A549 (cell line): ENCODE data around the gene QRFPR. TPM values are rescaled to one million over a fixed set of nuclear protein-coding genes. Genes with fewer than 3 reads are reported as not detected.
"Not testable (repeated sequence)": the region's sequence is repeated elsewhere in the genome, so short reads cannot be mapped to it uniquely, and the experiment has no call there.

Experiments
- ATAC-seq, 2 experiments: fragments of 200-7000 bp in 1 of 2; fragments of >200 bp in 1 of 2; cut with Nextera tagmentation in 1 of 2; cut with Tn5 transposase in 1 of 2; 3 replicates each; pipeline versions ENCODE4 v1.8.0 to v1.9.1; 2018 to 2020; ENCODE audit warnings: mild to moderate bottlenecking in 1 of 2, moderate library complexity in 1 of 2
- CTCF ChIA-PET: fragments of 300-600 bp; sonication (Branson Sonifier 250); formaldehyde crosslinking; extraction: SDS; loops from one replicate; lab custom pipeline; 2021; ENCODE audit warnings: antibody characterized with exemption, inconsistent platforms; lab: Yijun Ruan, JAX
- POLR2A ChIA-PET: fragments of 350-600 bp; formaldehyde crosslinking; extraction: SDS; loops from one replicate; lab custom pipeline; 2021; ENCODE audit warnings: antibody characterized with exemption, inconsistent platforms; lab: Yijun Ruan, JAX
- DNase-seq, 2 experiments: peaks; one replicate each; pipeline versions ENCODE4 v3.0.0 to v3.0.0-alpha.2; 2011 to 2016; ENCODE audit warnings: low read depth in 1 of 2, low spot score in 1 of 2
- FAIRE-seq: peaks from 2 replicates; lab custom pipeline; 2011; peaks lifted over from hg19 to GRCh38; lab: Jason Lieb, UNC
- H3K27ac ChIP-seq, 2 experiments: fragments of >200 bp; sonication (Bioruptor Twin); formaldehyde crosslinking; 3 replicates each; pipeline ENCODE4 v1.5.1; 2016 to 2017
- H3K4me1 ChIP-seq: fragments of >200 bp; sonication (Bioruptor Twin); formaldehyde crosslinking; 3 replicates; pipeline ENCODE4 v1.6.1; 2016
- H3K4me2 ChIP-seq: fragments of >200 bp; sonication (Bioruptor Twin); formaldehyde crosslinking; 3 replicates; pipeline ENCODE4 v1.6.1; 2016
- H3K4me3 ChIP-seq: fragments of >200 bp; sonication (Bioruptor Twin); formaldehyde crosslinking; 3 replicates; pipeline ENCODE4 v1.5.1; 2016
- H3K9me3 ChIP-seq: fragments of >200 bp; sonication (Bioruptor Twin); formaldehyde crosslinking; 3 replicates; pipeline ENCODE4 v1.6.1; 2016
- CHD2 ChIP-seq: fragments of 150-350 bp; IDR thresholded peaks from 2 replicates; pipeline ENCODE4 v1.6.1; 2014; ENCODE audit warnings: low read length; ENCODE audit not compliant: partially characterized antibody
- E2F6 ChIP-seq: IDR thresholded peaks from 2 replicates; pipeline ENCODE4 v1.6.1; 2012; ENCODE audit warnings: low read depth, borderline replicate concordance
- ESRRA ChIP-seq: fragments of 150-350 bp; IDR thresholded peaks from 2 replicates; pipeline ENCODE4 v1.6.1; 2014; ENCODE audit warnings: mild to moderate bottlenecking, low read length, borderline replicate concordance
- FOXS1 ChIP-seq: fragments of 250-450 bp; sonication (Bioruptor Pico); IDR thresholded peaks from 2 replicates; pipeline ENCODE4 v1.5.0; 2020; ENCODE audit warnings: mild to moderate bottlenecking, moderate library complexity
- HEYL ChIP-seq: fragments of 250-450 bp; sonication (Bioruptor Pico); IDR thresholded peaks from 2 replicates; pipeline ENCODE4 v1.8.0; 2021; ENCODE audit warnings: mild to moderate bottlenecking, moderate library complexity
- JUNB ChIP-seq: fragments of >200 bp; sonication (Bioruptor Twin); formaldehyde crosslinking; IDR thresholded peaks from 2 replicates; pipeline ENCODE4 v1.6.1; 2016
- KDM5A ChIP-seq: fragments of 200-600 bp; sonication (generic); IDR thresholded peaks from 2 replicates; pipeline ENCODE4 v1.6.1; 2016; ENCODE audit warnings: antibody characterized with exemption, mild to moderate bottlenecking
- MAX ChIP-seq: IDR thresholded peaks from 2 replicates; pipeline ENCODE4 v1.6.1; 2012
- MYC ChIP-seq: IDR thresholded peaks from 2 replicates; pipeline ENCODE4 v1.6.1; 2012; ENCODE audit warnings: mild to moderate bottlenecking, inconsistent platforms, low read length, improper control_type of control experiment, borderline replicate concordance
- PHF8 ChIP-seq: fragments of 200-600 bp; sonication (generic); IDR thresholded peaks from 2 replicates; pipeline ENCODE4 v1.6.1; 2016; ENCODE audit warnings: low read depth, mild to moderate bottlenecking, antibody characterized with exemption, moderate library complexity, borderline replicate concordance
- POLR2A ChIP-seq: IDR thresholded peaks from 2 replicates; pipeline ENCODE4 v1.6.1; 2012; ENCODE audit warnings: mild to moderate bottlenecking, low read length
- POLR2AphosphoS2 ChIP-seq: conservative IDR thresholded peaks from 2 replicates; pipeline ENCODE4 v1.6.1; 2012; ENCODE audit warnings: low read length, improper control_type of control experiment, inconsistent platforms
- RAD21 ChIP-seq, 2 experiments: fragments of >200 bp in 1 of 2; sonication (Bioruptor Twin) in 1 of 2; formaldehyde crosslinking in 1 of 2; IDR thresholded peaks in 1 of 2; conservative IDR thresholded peaks in 1 of 2; 2 replicates in 1 of 2; 3 replicates in 1 of 2; pipeline ENCODE4 v1.6.1; 2012 to 2018; ENCODE audit warnings: inconsistent platforms in 1 of 2
- RCOR1 ChIP-seq: fragments of 150-350 bp; IDR thresholded peaks from 2 replicates; pipeline ENCODE4 v1.6.1; 2014; ENCODE audit warnings: antibody characterized with exemption, low read length, low read depth
- REST ChIP-seq: fragments of 200-600 bp; sonication (generic); IDR thresholded peaks from 2 replicates; pipeline ENCODE4 v1.6.1; 2016; ENCODE audit warnings: antibody characterized with exemption, mild to moderate bottlenecking, moderate library complexity
- RFX5 ChIP-seq: fragments of 450-650 bp; IDR thresholded peaks from 2 replicates; pipeline ENCODE4 v1.7.1; 2014; ENCODE audit warnings: antibody characterized with exemption, mild to moderate bottlenecking, moderate library complexity
- ZC3H11A ChIP-seq: fragments of 450-650 bp; IDR thresholded peaks from 2 replicates; pipeline ENCODE4 v1.6.1; 2014; ENCODE audit warnings: antibody characterized with exemption, mild to moderate bottlenecking
- ZNF302 ChIP-seq: fragments of 250-450 bp; sonication (Bioruptor Pico); IDR thresholded peaks from 2 replicates; pipeline ENCODE4 v1.9.0; 2021; ENCODE audit warnings: inconsistent platforms, mild to moderate bottlenecking, moderate library complexity
- ZSCAN20 ChIP-seq: fragments of 250-450 bp; sonication (Bioruptor Pico); IDR thresholded peaks from 2 replicates; pipeline ENCODE4 v1.8.0; 2022; ENCODE audit warnings: mild to moderate bottlenecking, moderate library complexity
- whole genome bisulfite sequencing: methylation state at CpG from one replicate; pipeline ENCODE4 v1.1.6; 2017; ENCODE audit errors: missing lambda C conversion rate; 5-methylcytosine and 5-hydroxymethylcytosine counted together
- polyA plus RNA-seq, 4 experiments: library from polyadenylated mRNA; depleted of rRNA in 3 of 4; stranded (reverse); fragments of >200 nt; fragmentation: RNase III in 1 of 4; extraction: RNeasy Plus Mini Kit Qiagen cat#74134 plus additional on column Dnase treatment in 1 of 4; gene quantifications; 2 replicates in 3 of 4; 3 replicates in 1 of 4; pipeline ENCODE4 v1.2.3, GENCODE V29; 2011 to 2017

QRFPR gene
- polyA plus RNA-seq, 2 of the 4 experiments (the other 2 are of a cell fraction) = not detected

- TF ChIP-seq POLR2A (no peak), ZNF302 (CRISPR knock-in tag) (no peak), RCOR1 (no peak), HEYL (CRISPR knock-in tag) (no peak), ESRRA (no peak), REST (no peak), ZC3H11A (no peak), PHF8 (no peak)
- DNase-seq (no peak), FAIRE-seq (no peak), ATAC-seq (no peak)
- 23% methylated on average over 2 of the region's 2 CpGs for WGBS
- H3K4me1 ChIP-seq = no peaks in the 10 kb centered on the region
- H3K4me2 ChIP-seq = no peak overlapping the region
- CTCF ChIA-PET = no interaction called here
- H3K9me3 ChIP-seq = no peaks in the 10 kb centered on the region
- no peak overlapping the region for H3K27ac ChIP-seq
- H3K4me3 ChIP-seq = no peak overlapping the region
- POLR2A ChIA-PET = no interaction called here
Observed at GRCh38 chr4:121316091-121316490, 64.7 kb downstream of the QRFPR start.

- WGBS = 38% methylated on average over 2 of the region's 2 CpGs
- H3K4me1 ChIP-seq, H3K27ac ChIP-seq, H3K4me2 ChIP-seq, CTCF ChIA-PET, DNase-seq, POLR2A ChIA-PET, H3K4me3 ChIP-seq, ATAC-seq, FAIRE-seq, H3K9me3 ChIP-seq: not testable (repeated sequence)
Observed at GRCh38 chr4:121313430-121313829, 67.4 kb downstream of the QRFPR start.

- no peak for TF ChIP-seq POLR2AphosphoS2
- no peak for TF ChIP-seq JUNB
- TF ChIP-seq RFX5 = no peak
- no peak for TF ChIP-seq FOXS1 (CRISPR knock-in tag)
- no peak for TF ChIP-seq CHD2
- TF ChIP-seq KDM5A = no peak
- no peak for TF ChIP-seq ZSCAN20 (CRISPR knock-in tag)
- TF ChIP-seq MYC = no peak
- no peak for TF ChIP-seq RAD21 (conservative IDR thresholded peaks at IDR 0.05 in 1 of 2, IDR thresholded peaks at IDR 0.05 in 1 of 2)
- no peak for TF ChIP-seq MAX
- no peak for TF ChIP-seq E2F6
- H3K4me1 ChIP-seq = no peaks in the 10 kb centered on the region
- H3K4me2 ChIP-seq = no peak overlapping the region
- no peaks in the 10 kb centered on the region for H3K9me3 ChIP-seq
- no peak for ATAC-seq
- 20% methylated on average over 4 of the region's 7 CpGs for WGBS
- FAIRE-seq = no peak
- no peak for DNase-seq
- ChIA-PET POLR2A (no interaction called here), CTCF (interaction anchor here (1.6 kb wide), 1 partner anchor 9 kb away, joined by 3 read pairs; no protein-coding TSS in a partner anchor)
- no peak overlapping the region for H3K4me3 ChIP-seq
- H3K27ac ChIP-seq = no peak overlapping the region
Observed at GRCh38 chr4:121308828-121309227, 72.0 kb downstream of the QRFPR start.
